GM19023 (cell line): ENCODE results near the gene TTYH1.

Source experiments
- ATAC-seq: cut with Tn5 transposase; IDR thresholded peaks from one replicate; pipeline ENCODE4 v1.9.1; 2021; ENCODE audit warnings: mild to moderate bottlenecking, moderate library complexity; ENCODE audit not compliant: unreplicated experiment

TTYH1 gene

GRCh38 chr19:54391589-54392061 is 23.6 kb upstream of the TTYH1 start:
- no peak for ATAC-seq

- ATAC-seq: no peak
Measured at GRCh38 chr19:54392105-54392504, 23.2 kb upstream of the TTYH1 start.

- ATAC-seq: no peak
Measured at GRCh38 chr19:54393381-54393780, 21.9 kb upstream of the TTYH1 start.

GRCh38 chr19:54395685-54396084 is 19.6 kb upstream of the TTYH1 start:
- no peak for ATAC-seq

- ATAC-seq: no peak
Measured at GRCh38 chr19:54399189-54399588, 16.1 kb upstream of the TTYH1 start.

GRCh38 chr19:54400913-54401312 is 14.4 kb upstream of the TTYH1 start:
- no peak for ATAC-seq

- no peak for ATAC-seq
Measured at GRCh38 chr19:54403054-54403453, 12.2 kb upstream of the TTYH1 start.

- no peak for ATAC-seq
Measured at GRCh38 chr19:54405628-54406027, 9.6 kb upstream of the TTYH1 start.

- ATAC-seq: no peak
Measured at GRCh38 chr19:54407780-54408179, 7.5 kb upstream of the TTYH1 start.

GRCh38 chr19:54408456-54409026 is 6.7 kb upstream of the TTYH1 start:
- no peak for ATAC-seq

GRCh38 chr19:54411033-54411432 is 4.2 kb upstream of the TTYH1 start:
- ATAC-seq: no peak

GRCh38 chr19:54412877-54413276 is 2.4 kb upstream of the TTYH1 start:
- no peak for ATAC-seq

GRCh38 chr19:54414156-54414555 is 1.1 kb upstream of the TTYH1 start:
- ATAC-seq: no peak

- ATAC-seq: no peak
Measured at GRCh38 chr19:54415901-54416673, 823 bp downstream of the TTYH1 start.

GRCh38 chr19:54416695-54417491 is 1.6 kb downstream of the TTYH1 start:
- ATAC-seq: no peak

- ATAC-seq: no peak
Measured at GRCh38 chr19:54418030-54418929, 3.0 kb downstream of the TTYH1 start.

GRCh38 chr19:54418930-54419800 is 3.9 kb downstream of the TTYH1 start:
- ATAC-seq: no peak

GRCh38 chr19:54420068-54420382 is 4.8 kb downstream of the TTYH1 start:
- ATAC-seq: no peak

- no peak for ATAC-seq
Measured at GRCh38 chr19:54420383-54421168, 5.3 kb downstream of the TTYH1 start.
